ENCODE results near the gene IPO13.

Gene IPO13

DNA sequence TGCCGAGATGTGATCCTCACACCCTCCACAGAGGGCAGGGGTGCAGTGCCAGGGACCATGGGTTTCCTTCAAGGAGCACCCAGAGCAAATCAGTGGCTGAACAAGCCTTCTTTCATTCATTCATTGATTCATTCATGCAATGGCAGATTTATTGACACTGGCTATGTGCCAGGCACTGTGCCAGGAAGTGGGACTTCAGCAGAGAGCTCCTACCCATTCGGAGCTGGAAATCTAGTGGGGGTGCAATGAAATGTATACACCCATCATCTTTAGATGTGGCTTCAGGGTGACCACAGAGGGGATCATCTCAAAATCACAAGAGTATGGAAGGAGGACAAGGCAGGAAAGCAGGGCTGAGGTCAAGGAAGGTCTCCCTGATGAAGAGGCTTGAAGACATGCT, 65.7 kb downstream of the IPO13 start:
- Histone ChIP-seq H3K79me2 (ENCODE audit: low read length) (no peaks in the 10 kb centered on the region), H2AFZ (ENCODE audit: low read depth, low read length) (no peak overlapping the region), H3K9me3 (ENCODE audit: insufficient read depth, low read length) (no peaks in the 10 kb centered on the region), H3K4me1 (ENCODE audit: low read length) (no peaks in the 10 kb centered on the region), H3K27me3 (ENCODE audit: low read depth, low read length) (no peaks in the 10 kb centered on the region), H3K4me2 (ENCODE audit: low read length) (no peak overlapping the region), H3K4me3 (ENCODE audit: low read length) (no peak overlapping the region), H3K36me3 (replicated peaks; ENCODE audit: low read depth, low read length) (no peaks in the 10 kb centered on the region), H4K20me1 (ENCODE audit: insufficient read depth, low read length) (no peaks in the 10 kb centered on the region), H3K27ac (ENCODE audit: low read length) (no peak overlapping the region), H3K9ac (ENCODE audit: low read length) (no peak overlapping the region)
- TF ChIP-seq EZH2phosphoT487 (IDR thresholded peaks at IDR 0.05; ENCODE audit: low read depth) (no peak), CTCF (IDR thresholded peaks at IDR 0.05; ENCODE audit: low read depth, low read length) (no peak)

DNA sequence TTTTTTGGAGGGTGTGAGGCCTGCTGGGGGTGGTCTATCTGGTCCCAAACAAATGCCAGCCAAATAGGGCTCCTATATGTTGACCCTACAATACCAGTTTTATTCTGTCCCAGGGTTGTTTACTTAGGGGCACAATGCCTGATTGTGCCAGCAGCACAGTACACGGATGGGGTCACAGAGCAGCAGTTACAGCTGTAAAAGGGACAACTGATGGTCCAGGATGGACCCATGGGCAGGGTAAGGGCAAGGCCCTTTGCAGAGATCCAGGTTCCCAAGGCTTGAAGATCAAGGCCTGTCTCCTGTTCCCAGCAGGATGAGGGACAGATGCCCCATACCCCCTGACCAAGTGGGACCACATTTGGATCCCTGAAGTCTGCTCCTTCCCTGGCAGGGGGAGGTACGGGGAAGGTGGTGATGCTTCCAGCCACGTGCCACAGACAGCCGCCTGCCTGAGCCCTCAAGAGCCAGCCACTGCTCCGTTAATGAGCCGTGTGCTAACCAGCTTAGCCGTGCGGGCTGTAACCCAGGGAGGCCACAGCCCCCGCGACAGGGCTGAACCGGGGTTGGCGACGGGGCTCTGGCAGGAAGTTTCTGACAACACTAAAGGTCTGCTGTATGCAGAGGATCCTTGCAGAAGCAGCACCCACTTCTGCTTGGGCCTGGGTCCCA, 66.3 kb downstream of the IPO13 start:
- no peaks in the 10 kb centered on the region for H3K4me1 ChIP-seq (ENCODE audit: low read length)
- no peak overlapping the region for H3K4me3 ChIP-seq (ENCODE audit: low read length)
- H3K36me3 ChIP-seq (replicated peaks; ENCODE audit: low read depth, low read length) = no peaks in the 10 kb centered on the region
- H3K9me3 ChIP-seq (ENCODE audit: insufficient read depth, low read length) = no peaks in the 10 kb centered on the region
- H3K27ac ChIP-seq (ENCODE audit: low read length) = no peak overlapping the region
- TF ChIP-seq EZH2phosphoT487 (IDR thresholded peaks at IDR 0.05; ENCODE audit: low read depth) (no peak), CTCF (IDR thresholded peaks at IDR 0.05; ENCODE audit: low read depth, low read length) (no peak)
- no peak overlapping the region for H3K9ac ChIP-seq (ENCODE audit: low read length)
- H3K79me2 ChIP-seq (ENCODE audit: low read length) = no peaks in the 10 kb centered on the region
- H3K4me2 ChIP-seq (ENCODE audit: low read length) = no peak overlapping the region
- H2AFZ ChIP-seq (ENCODE audit: low read depth, low read length) = no peak overlapping the region
- H4K20me1 ChIP-seq (ENCODE audit: insufficient read depth, low read length) = no peaks in the 10 kb centered on the region
- H3K27me3 ChIP-seq (ENCODE audit: low read depth, low read length) = no peaks in the 10 kb centered on the region

DNA sequence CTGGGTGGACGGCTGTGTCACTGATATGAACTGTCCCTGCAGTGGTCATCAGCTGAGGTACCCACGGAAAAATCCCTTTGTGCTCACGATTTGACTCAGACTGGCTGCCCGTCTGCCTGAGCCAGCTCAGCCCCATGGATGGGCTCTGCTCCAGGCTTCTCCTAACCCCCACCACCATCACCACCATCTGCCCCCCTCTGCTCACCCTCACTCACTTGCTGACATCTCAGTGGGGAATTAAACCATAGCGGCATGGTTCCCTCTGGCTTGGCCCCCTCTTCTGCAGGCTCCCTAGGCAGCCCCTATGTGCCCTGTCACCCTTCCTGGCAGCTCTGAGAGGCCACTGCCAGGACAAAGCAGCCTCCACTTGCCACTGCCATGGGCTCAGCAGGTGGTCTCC, 67.2 kb downstream of the IPO13 start:
- TF ChIP-seq CTCF (IDR thresholded peaks at IDR 0.05; ENCODE audit: low read depth, low read length) (no peak), EZH2phosphoT487 (IDR thresholded peaks at IDR 0.05; ENCODE audit: low read depth) (no peak)

DNA sequence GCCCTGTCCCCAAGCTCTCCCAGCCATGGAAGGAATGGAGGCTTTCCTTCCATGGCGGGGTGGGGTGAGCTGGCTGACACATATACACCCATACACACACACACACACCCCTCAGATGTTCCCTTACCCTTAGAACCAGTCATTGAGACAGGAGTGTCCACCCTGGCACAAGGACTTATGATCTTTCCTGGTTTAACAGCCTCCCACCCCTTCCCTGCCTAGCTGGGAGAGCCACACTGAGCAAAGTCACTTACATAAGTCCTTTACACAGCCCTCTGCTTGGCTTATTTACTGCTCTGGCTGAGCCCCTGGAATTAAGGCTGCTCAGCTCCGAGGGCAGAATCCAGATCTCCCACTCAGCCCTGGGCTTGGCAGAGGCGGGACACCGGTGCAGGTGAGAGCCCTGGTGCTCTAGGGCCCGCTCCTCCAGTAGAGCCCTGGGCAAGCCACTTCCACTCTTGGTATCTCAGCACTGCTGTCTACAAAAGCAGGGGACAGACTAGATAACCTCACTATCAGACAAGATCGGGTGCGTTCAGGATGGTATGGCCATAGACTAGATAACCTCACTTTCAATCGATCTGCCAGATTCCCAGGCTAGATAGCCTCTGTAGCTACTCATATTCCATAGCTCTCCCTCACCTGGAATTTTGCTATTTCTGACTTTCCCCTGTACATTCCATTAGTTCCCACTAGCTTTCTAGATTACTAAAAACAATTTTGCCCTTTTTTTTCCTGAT, 67.8 kb downstream of the IPO13 start:
- Histone ChIP-seq H3K27me3 (ENCODE audit: low read depth, low read length) (no peaks in the 10 kb centered on the region), H3K4me3 (ENCODE audit: low read length) (no peak overlapping the region), H3K27ac (ENCODE audit: low read length) (no peak overlapping the region), H2AFZ (ENCODE audit: low read depth, low read length) (no peak overlapping the region), H3K79me2 (ENCODE audit: low read length) (no peaks in the 10 kb centered on the region), H3K4me2 (ENCODE audit: low read length) (no peak overlapping the region), H3K36me3 (replicated peaks; ENCODE audit: low read depth, low read length) (no peaks in the 10 kb centered on the region), H4K20me1 (ENCODE audit: insufficient read depth, low read length) (no peaks in the 10 kb centered on the region), H3K9me3 (ENCODE audit: insufficient read depth, low read length) (no peaks in the 10 kb centered on the region), H3K4me1 (ENCODE audit: low read length) (no peaks in the 10 kb centered on the region), H3K9ac (ENCODE audit: low read length) (no peak overlapping the region)
- TF ChIP-seq EZH2phosphoT487 (IDR thresholded peaks at IDR 0.05; ENCODE audit: low read depth) (no peak), CTCF (IDR thresholded peaks at IDR 0.05; ENCODE audit: low read depth, low read length) (no peak)

More for the DNA sequence above, 67.2 kb downstream of the IPO13 start:
- Histone ChIP-seq H3K4me2 (ENCODE audit: low read length) (no peak overlapping the region), H3K9me3 (ENCODE audit: insufficient read depth, low read length) (no peaks in the 10 kb centered on the region), H4K20me1 (ENCODE audit: insufficient read depth, low read length) (no peaks in the 10 kb centered on the region), H2AFZ (ENCODE audit: low read depth, low read length) (no peak overlapping the region), H3K9ac (ENCODE audit: low read length) (no peak overlapping the region), H3K27me3 (ENCODE audit: low read depth, low read length) (no peaks in the 10 kb centered on the region), H3K79me2 (ENCODE audit: low read length) (no peaks in the 10 kb centered on the region), H3K4me3 (ENCODE audit: low read length) (no peak overlapping the region), H3K27ac (ENCODE audit: low read length) (no peak overlapping the region), H3K36me3 (replicated peaks; ENCODE audit: low read depth, low read length) (no peaks in the 10 kb centered on the region), H3K4me1 (ENCODE audit: low read length) (no peaks in the 10 kb centered on the region)

All from OCI-LY3 (cell line).